LNCaP clone FGC (cell line): Measurements from ENCODE around the gene HES3.

Experiments used
- DNase-seq: peaks from one replicate; pipeline ENCODE4 v3.0.0-alpha.2; 2011; ENCODE audit warnings: low read depth
- H3K4me3 ChIP-seq: 2 replicates; pipeline ENCODE4 v1.5.1; 2011; ENCODE audit warnings: mild to moderate bottlenecking, low read depth, low read length, control low read depth
- CTCF ChIP-seq: IDR thresholded peaks from 2 replicates; pipeline ENCODE4 v1.5.1; 2012; ENCODE audit warnings: mild to moderate bottlenecking; ENCODE audit not compliant: control insufficient read depth, insufficient read depth; ENCODE audit errors: extremely low read depth

Gene HES3

GRCh38 chr1:6260961-6261614 lies 17.1 kb downstream of the HES3 start, which contains the start of gene GPR153:
GPR153 (minus strand) TSS chr1:6261098; CDS start chr1:6254905, 6,193 bp downstream.
- DNase-seq = no peak
- no peak for TF ChIP-seq CTCF
- peak within 1 kb of the TSS; percentile 41 for H3K4me3 ChIP-seq

- no peak overlapping the region for H3K4me3 ChIP-seq
- DNase-seq = no peak
- TF ChIP-seq CTCF = no peak
Measured at GRCh38 chr1:6261615-6261995, 17.6 kb downstream of the HES3 start.

- no peak overlapping the region for H3K4me3 ChIP-seq
- no peak for DNase-seq
- TF ChIP-seq CTCF = no peak
Measured at GRCh38 chr1:6262555-6263420, 18.8 kb downstream of the HES3 start.

GRCh38 chr1:6263716-6264115 lies 19.7 kb downstream of the HES3 start:
- no peak for DNase-seq
- no peak overlapping the region for H3K4me3 ChIP-seq
- no peak for TF ChIP-seq CTCF

GRCh38 chr1:6265151-6265550 lies 21.2 kb downstream of the HES3 start:
- no peak for TF ChIP-seq CTCF
- no peak overlapping the region for H3K4me3 ChIP-seq
- DNase-seq = no peak

- H3K4me3 ChIP-seq = no peak overlapping the region
- no peak for TF ChIP-seq CTCF
- no peak for DNase-seq
Measured at GRCh38 chr1:6266641-6267040, 22.7 kb downstream of the HES3 start.
